Measurements from ENCODE around the gene ARHGEF16. TPM values are rescaled to one million over a fixed set of nuclear protein-coding genes. Genes with fewer than 3 reads are reported as not detected.

ARHGEF16 gene
- total and polyA plus RNA-seq, 2 donors = 1.4 to 2.3 TPM

- no peaks in the 10 kb centered on the region for H3K36me3 ChIP-seq (ENCODE audit: control insufficient read depth in 2 of 2, insufficient read depth in 2 of 2, low read length in 1 of 2)
- H3K4me3 ChIP-seq (ENCODE audit: low read length in 2 of 2) = no peak overlapping the region
- no peaks in the 10 kb centered on the region for H3K27me3 ChIP-seq (ENCODE audit: control insufficient read depth in 2 of 2, insufficient read depth in 1 of 2, low read length in 1 of 2)
- WGBS = 97% methylated on average over 26 of the region's 26 CpGs
- H3K9me3 ChIP-seq (ENCODE audit: control insufficient read depth in 2 of 2, insufficient read depth in 1 of 2, low read length in 1 of 2) = no peaks in the 10 kb centered on the region
- DNase-seq (ENCODE audit: low read depth in 6 of 9, low spot score in 9 of 9) = no peak
- no peaks in the 10 kb centered on the region for H3K4me1 ChIP-seq (ENCODE audit: control insufficient read depth in 2 of 2, insufficient read depth in 2 of 2, low read length in 2 of 2)
- H3K27ac ChIP-seq (ENCODE audit: low read depth in 1 of 2, low read length in 1 of 2) = no peak overlapping the region
These were observed 43.9 kb downstream of the ARHGEF16 start for GRCh38 chr1:3498246-3498930.

- Histone ChIP-seq H3K4me1 (ENCODE audit: control insufficient read depth in 2 of 2, insufficient read depth in 2 of 2, low read length in 2 of 2) (no peaks in the 10 kb centered on the region), H3K27me3 (ENCODE audit: control insufficient read depth in 2 of 2, insufficient read depth in 1 of 2, low read length in 1 of 2) (no peaks in the 10 kb centered on the region), H3K27ac (ENCODE audit: low read depth in 1 of 2, low read length in 1 of 2) (no peak overlapping the region), H3K4me3 (ENCODE audit: low read length in 2 of 2) (no peak overlapping the region), H3K9me3 (ENCODE audit: control insufficient read depth in 2 of 2, insufficient read depth in 1 of 2, low read length in 1 of 2) (no peaks in the 10 kb centered on the region), H3K36me3 (ENCODE audit: control insufficient read depth in 2 of 2, insufficient read depth in 2 of 2, low read length in 1 of 2) (no peaks in the 10 kb centered on the region)
- no peak for DNase-seq (ENCODE audit: low read depth in 6 of 9, low spot score in 9 of 9)
- WGBS = 95% methylated on average over 8 of the region's 8 CpGs
These were observed 44.5 kb downstream of the ARHGEF16 start for GRCh38 chr1:3498986-3499385.

GRCh38 chr1:3499611-3500010 lies 45.1 kb downstream of the ARHGEF16 start:
- H3K9me3 ChIP-seq (ENCODE audit: control insufficient read depth in 2 of 2, insufficient read depth in 1 of 2, low read length in 1 of 2) = no peaks in the 10 kb centered on the region
- H3K36me3 ChIP-seq (ENCODE audit: control insufficient read depth in 2 of 2, insufficient read depth in 2 of 2, low read length in 1 of 2) = no peaks in the 10 kb centered on the region
- H3K27ac ChIP-seq (ENCODE audit: low read depth in 1 of 2, low read length in 1 of 2) = no peak overlapping the region
- H3K4me1 ChIP-seq (ENCODE audit: control insufficient read depth in 2 of 2, insufficient read depth in 2 of 2, low read length in 2 of 2) = no peaks in the 10 kb centered on the region
- DNase-seq (ENCODE audit: low read depth in 6 of 9, low spot score in 9 of 9) = no peak
- WGBS = 97% methylated on average over 22 of the region's 22 CpGs
- H3K27me3 ChIP-seq (ENCODE audit: control insufficient read depth in 2 of 2, insufficient read depth in 1 of 2, low read length in 1 of 2) = no peaks in the 10 kb centered on the region
- no peak overlapping the region for H3K4me3 ChIP-seq (ENCODE audit: low read length in 2 of 2)

- 97% methylated on average over 32 of the region's 32 CpGs for WGBS
- H3K4me3 ChIP-seq (ENCODE audit: low read length in 2 of 2) = no peak overlapping the region
- DNase-seq (ENCODE audit: low read depth in 6 of 9, low spot score in 9 of 9) = no peak
- H3K4me1 ChIP-seq (ENCODE audit: control insufficient read depth in 2 of 2, insufficient read depth in 2 of 2, low read length in 2 of 2) = no peaks in the 10 kb centered on the region
- no peaks in the 10 kb centered on the region for H3K27me3 ChIP-seq (ENCODE audit: control insufficient read depth in 2 of 2, insufficient read depth in 1 of 2, low read length in 1 of 2)
- no peaks in the 10 kb centered on the region for H3K9me3 ChIP-seq (ENCODE audit: control insufficient read depth in 2 of 2, insufficient read depth in 1 of 2, low read length in 1 of 2)
- H3K27ac ChIP-seq (ENCODE audit: low read depth in 1 of 2, low read length in 1 of 2) = no peak overlapping the region
- H3K36me3 ChIP-seq (ENCODE audit: control insufficient read depth in 2 of 2, insufficient read depth in 2 of 2, low read length in 1 of 2) = no peaks in the 10 kb centered on the region
These were observed 45.9 kb downstream of the ARHGEF16 start for GRCh38 chr1:3500265-3500835.

- WGBS = 94% methylated on average over 17 of the region's 17 CpGs
- no peaks in the 10 kb centered on the region for H3K4me1 ChIP-seq (ENCODE audit: control insufficient read depth in 2 of 2, insufficient read depth in 2 of 2, low read length in 2 of 2)
- H3K4me3 ChIP-seq (ENCODE audit: low read length in 2 of 2) = no peak overlapping the region
- no peaks in the 10 kb centered on the region for H3K36me3 ChIP-seq (ENCODE audit: control insufficient read depth in 2 of 2, insufficient read depth in 2 of 2, low read length in 1 of 2)
- no peaks in the 10 kb centered on the region for H3K27me3 ChIP-seq (ENCODE audit: control insufficient read depth in 2 of 2, insufficient read depth in 1 of 2, low read length in 1 of 2)
- H3K9me3 ChIP-seq (ENCODE audit: control insufficient read depth in 2 of 2, insufficient read depth in 1 of 2, low read length in 1 of 2) = no peaks in the 10 kb centered on the region
- no peak overlapping the region for H3K27ac ChIP-seq (ENCODE audit: low read depth in 1 of 2, low read length in 1 of 2)
- no peak for DNase-seq (ENCODE audit: low read depth in 6 of 9, low spot score in 9 of 9)
These were observed 47.0 kb downstream of the ARHGEF16 start for GRCh38 chr1:3501437-3501836.

GRCh38 chr1:3501856-3502640 lies 47.6 kb downstream of the ARHGEF16 start:
- H3K36me3 ChIP-seq (ENCODE audit: control insufficient read depth in 2 of 2, insufficient read depth in 2 of 2, low read length in 1 of 2) = no peaks in the 10 kb centered on the region
- H3K27ac ChIP-seq (ENCODE audit: low read depth in 1 of 2, low read length in 1 of 2) = no peak overlapping the region
- H3K4me1 ChIP-seq (ENCODE audit: control insufficient read depth in 2 of 2, insufficient read depth in 2 of 2, low read length in 2 of 2) = no peaks in the 10 kb centered on the region
- WGBS = 94% methylated on average over 26 of the region's 26 CpGs
- H3K4me3 ChIP-seq (ENCODE audit: low read length in 2 of 2) = no peak overlapping the region
- DNase-seq (ENCODE audit: low read depth in 6 of 9, low spot score in 9 of 9) = peak in 5 of 9 donors; percentile 14 to 64 (median 28)
- no peaks in the 10 kb centered on the region for H3K27me3 ChIP-seq (ENCODE audit: control insufficient read depth in 2 of 2, insufficient read depth in 1 of 2, low read length in 1 of 2)
- no peaks in the 10 kb centered on the region for H3K9me3 ChIP-seq (ENCODE audit: control insufficient read depth in 2 of 2, insufficient read depth in 1 of 2, low read length in 1 of 2)

- H3K27ac ChIP-seq (ENCODE audit: low read depth in 1 of 2, low read length in 1 of 2) = no peak overlapping the region
- WGBS = 96% methylated on average over 22 of the region's 22 CpGs
- no peak for DNase-seq (ENCODE audit: low read depth in 6 of 9, low spot score in 9 of 9)
- H3K4me3 ChIP-seq (ENCODE audit: low read length in 2 of 2) = no peak overlapping the region
- H3K36me3 ChIP-seq (ENCODE audit: control insufficient read depth in 2 of 2, insufficient read depth in 2 of 2, low read length in 1 of 2) = no peaks in the 10 kb centered on the region
- H3K27me3 ChIP-seq (ENCODE audit: control insufficient read depth in 2 of 2, insufficient read depth in 1 of 2, low read length in 1 of 2) = no peaks in the 10 kb centered on the region
- no peaks in the 10 kb centered on the region for H3K9me3 ChIP-seq (ENCODE audit: control insufficient read depth in 2 of 2, insufficient read depth in 1 of 2, low read length in 1 of 2)
- H3K4me1 ChIP-seq (ENCODE audit: control insufficient read depth in 2 of 2, insufficient read depth in 2 of 2, low read length in 2 of 2) = no peaks in the 10 kb centered on the region
These were observed 48.4 kb downstream of the ARHGEF16 start for GRCh38 chr1:3502641-3503524.

- Histone ChIP-seq H3K27ac (ENCODE audit: low read depth in 1 of 2, low read length in 1 of 2) (no peak overlapping the region), H3K36me3 (ENCODE audit: control insufficient read depth in 2 of 2, insufficient read depth in 2 of 2, low read length in 1 of 2) (no peaks in the 10 kb centered on the region)
- 97% methylated on average over 8 of the region's 8 CpGs for whole genome bisulfite sequencing
These were observed 49.0 kb downstream of the ARHGEF16 start for GRCh38 chr1:3503525-3503886.

More at GRCh38 chr1:3503525-3503886, 49.0 kb downstream of the ARHGEF16 start:
- H3K27me3 ChIP-seq (ENCODE audit: control insufficient read depth in 2 of 2, insufficient read depth in 1 of 2, low read length in 1 of 2) = no peaks in the 10 kb centered on the region
- no peak for DNase-seq (ENCODE audit: low read depth in 6 of 9, low spot score in 9 of 9)
- H3K4me3 ChIP-seq (ENCODE audit: low read length in 2 of 2) = no peak overlapping the region
- no peaks in the 10 kb centered on the region for H3K4me1 ChIP-seq (ENCODE audit: control insufficient read depth in 2 of 2, insufficient read depth in 2 of 2, low read length in 2 of 2)
- no peaks in the 10 kb centered on the region for H3K9me3 ChIP-seq (ENCODE audit: control insufficient read depth in 2 of 2, insufficient read depth in 1 of 2, low read length in 1 of 2)
